LNCAP (cell line): Measurements from ENCODE around the gene KLK1.

Source experiments
- TF ChIP-seq, protein P1 (sequence below): fragments of 450-650 bp; IDR thresholded peaks from 2 replicates; pipeline ENCODE4 v1.5.1; 2017; ENCODE audit warnings: mild to moderate bottlenecking

Gene KLK1

GRCh38 chr19:50858886-50859285 is 35.3 kb upstream of the KLK1 start:
- TF ChIP-seq, protein P1, sequence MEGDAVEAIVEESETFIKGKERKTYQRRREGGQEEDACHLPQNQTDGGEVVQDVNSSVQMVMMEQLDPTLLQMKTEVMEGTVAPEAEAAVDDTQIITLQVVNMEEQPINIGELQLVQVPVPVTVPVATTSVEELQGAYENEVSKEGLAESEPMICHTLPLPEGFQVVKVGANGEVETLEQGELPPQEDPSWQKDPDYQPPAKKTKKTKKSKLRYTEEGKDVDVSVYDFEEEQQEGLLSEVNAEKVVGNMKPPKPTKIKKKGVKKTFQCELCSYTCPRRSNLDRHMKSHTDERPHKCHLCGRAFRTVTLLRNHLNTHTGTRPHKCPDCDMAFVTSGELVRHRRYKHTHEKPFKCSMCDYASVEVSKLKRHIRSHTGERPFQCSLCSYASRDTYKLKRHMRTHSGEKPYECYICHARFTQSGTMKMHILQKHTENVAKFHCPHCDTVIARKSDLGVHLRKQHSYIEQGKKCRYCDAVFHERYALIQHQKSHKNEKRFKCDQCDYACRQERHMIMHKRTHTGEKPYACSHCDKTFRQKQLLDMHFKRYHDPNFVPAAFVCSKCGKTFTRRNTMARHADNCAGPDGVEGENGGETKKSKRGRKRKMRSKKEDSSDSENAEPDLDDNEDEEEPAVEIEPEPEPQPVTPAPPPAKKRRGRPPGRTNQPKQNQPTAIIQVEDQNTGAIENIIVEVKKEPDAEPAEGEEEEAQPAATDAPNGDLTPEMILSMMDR, result no peak

DNA sequence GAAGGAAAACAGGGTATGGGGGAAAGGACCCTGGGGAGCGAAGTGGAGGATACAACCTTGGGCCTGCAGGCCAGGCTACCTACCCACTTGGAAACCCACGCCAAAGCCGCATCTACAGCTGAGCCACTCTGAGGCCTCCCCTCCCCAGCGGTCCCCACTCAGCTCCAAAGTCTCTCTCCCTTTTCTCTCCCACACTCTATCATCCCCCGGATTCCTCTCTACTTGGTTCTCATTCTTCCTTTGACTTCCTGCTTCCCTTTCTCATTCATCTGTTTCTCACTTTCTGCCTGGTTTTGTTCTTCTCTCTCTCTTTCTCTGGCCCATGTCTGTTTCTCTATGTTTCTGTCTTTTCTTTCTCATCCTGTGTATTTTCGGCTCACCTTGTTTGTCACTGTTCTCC is 33.8 kb upstream of the KLK1 start:
- TF ChIP-seq, protein P1, result no peak

DNA sequence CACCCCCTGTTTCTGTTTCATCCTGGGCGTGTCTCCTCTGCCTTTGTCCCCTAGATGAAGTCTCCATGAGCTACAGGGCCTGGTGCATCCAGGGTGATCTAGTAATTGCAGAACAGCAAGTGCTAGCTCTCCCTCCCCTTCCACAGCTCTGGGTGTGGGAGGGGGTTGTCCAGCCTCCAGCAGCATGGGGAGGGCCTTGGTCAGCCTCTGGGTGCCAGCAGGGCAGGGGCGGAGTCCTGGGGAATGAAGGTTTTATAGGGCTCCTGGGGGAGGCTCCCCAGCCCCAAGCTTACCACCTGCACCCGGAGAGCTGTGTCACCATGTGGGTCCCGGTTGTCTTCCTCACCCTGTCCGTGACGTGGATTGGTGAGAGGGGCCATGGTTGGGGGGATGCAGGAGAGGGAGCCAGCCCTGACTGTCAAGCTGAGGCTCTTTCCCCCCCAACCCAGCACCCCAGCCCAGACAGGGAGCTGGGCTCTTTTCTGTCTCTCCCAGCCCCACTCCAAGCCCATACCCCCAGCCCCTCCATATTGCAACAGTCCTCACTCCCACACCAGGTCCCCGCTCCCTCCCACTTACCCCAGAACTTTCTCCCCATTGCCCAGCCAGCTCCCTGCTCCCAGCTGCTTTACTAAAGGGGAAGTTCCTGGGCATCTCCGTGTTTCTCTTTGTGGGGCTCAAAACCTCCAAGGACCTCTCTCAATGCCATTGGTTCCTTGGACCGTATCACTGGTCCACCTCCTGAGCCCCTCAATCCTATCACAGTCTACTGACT is 31.2 kb upstream of the KLK1 start, which contains the start of gene KLK3:
Gene KLK3, plus strand, starts transcription at position 280 of the 775 bp plus-strand sequence. Its CDS starts 41 bp downstream, at position 321.
- TF ChIP-seq, protein P1, result no peak

DNA sequence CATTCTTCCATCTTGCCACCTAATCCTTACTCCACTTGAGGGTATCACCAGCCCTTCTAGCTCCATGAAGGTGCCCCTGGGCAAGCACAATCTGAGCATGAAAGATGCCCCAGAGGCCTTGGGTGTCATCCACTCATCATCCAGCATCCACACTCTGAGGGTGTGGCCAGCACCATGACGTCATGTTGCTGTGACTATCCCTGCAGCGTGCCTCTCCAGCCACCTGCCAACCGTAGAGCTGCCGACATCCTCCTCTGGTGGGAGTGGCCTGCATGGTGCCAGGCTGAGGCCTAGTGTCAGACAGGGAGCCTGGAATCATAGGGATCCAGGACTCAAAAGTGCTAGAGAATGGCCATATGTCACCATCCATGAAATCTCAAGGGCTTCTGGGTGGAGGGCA is 28.0 kb upstream of the KLK1 start:
- TF ChIP-seq, protein P1, result no peak

GRCh38 chr19:50850738-50851137 is 27.2 kb upstream of the KLK1 start:
- TF ChIP-seq, protein P1, result no peak

- TF ChIP-seq, protein P1, result no peak
These were observed 20.8 kb upstream of the KLK1 start for GRCh38 chr19:50844296-50844935.

- TF ChIP-seq, protein P1, result no peak
These were observed 20.2 kb upstream of the KLK1 start for GRCh38 chr19:50843701-50844221.
